Esophagus muscularis mucosa (tissue), 3 donors: ENCODE data around the gene VKORC1L1.

ENCODE experiments used
- POLR2A ChIP-seq: fragments of 450-650 bp; IDR thresholded peaks from one replicate; pipeline ENCODE4 v1.6.1; 2017; ENCODE audit warnings: antibody characterized with exemption, moderate library complexity, mild to moderate bottlenecking, low read depth
- TF ChIP-seq, protein P1 (sequence below), 3 experiments: fragments of 200-600 bp in 2 of 3; fragments of 450-650 bp in 1 of 3; sonication (generic) in 2 of 3; IDR thresholded peaks; one replicate each; pipeline ENCODE4 v1.5.1; 2017 to 2019; ENCODE audit warnings: antibody characterized with exemption in 3 of 3, mild to moderate bottlenecking in 2 of 3, moderate library complexity in 1 of 3

DNA sequence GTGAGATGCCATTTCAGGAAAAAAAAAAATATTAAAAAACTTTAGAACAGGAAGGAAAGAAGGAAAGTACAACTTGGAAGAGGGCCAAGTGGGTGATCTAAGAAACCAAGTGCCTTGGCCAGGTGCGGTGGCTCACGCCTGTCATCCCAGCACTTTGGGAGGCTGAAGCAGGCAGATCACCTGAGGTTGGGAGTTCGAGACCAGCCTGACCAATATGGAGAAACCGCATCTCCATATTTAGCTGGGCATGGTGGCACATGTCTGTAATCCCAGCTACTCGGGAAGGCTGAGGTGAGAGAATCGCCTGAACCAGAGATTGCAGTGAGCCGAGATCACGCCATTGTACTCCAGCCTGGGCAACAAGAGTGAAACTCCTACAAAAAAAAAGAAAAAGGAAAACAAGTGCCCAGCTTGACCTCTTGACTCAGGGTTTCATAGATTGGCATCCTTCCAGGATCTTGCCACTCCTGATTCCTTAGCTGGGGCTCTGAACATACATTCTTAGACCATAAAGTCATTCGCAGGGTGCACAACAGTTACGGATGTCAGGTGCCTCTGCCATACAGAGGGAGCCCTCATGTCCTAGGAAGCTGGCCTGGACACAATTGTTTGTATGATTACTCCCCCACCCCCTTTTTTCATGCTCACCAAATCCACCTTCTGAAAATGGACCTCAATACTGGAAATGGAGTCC is 111.2 kb downstream of the VKORC1L1 start:
- no peak for TF ChIP-seq POLR2A
- TF ChIP-seq, protein P1, sequence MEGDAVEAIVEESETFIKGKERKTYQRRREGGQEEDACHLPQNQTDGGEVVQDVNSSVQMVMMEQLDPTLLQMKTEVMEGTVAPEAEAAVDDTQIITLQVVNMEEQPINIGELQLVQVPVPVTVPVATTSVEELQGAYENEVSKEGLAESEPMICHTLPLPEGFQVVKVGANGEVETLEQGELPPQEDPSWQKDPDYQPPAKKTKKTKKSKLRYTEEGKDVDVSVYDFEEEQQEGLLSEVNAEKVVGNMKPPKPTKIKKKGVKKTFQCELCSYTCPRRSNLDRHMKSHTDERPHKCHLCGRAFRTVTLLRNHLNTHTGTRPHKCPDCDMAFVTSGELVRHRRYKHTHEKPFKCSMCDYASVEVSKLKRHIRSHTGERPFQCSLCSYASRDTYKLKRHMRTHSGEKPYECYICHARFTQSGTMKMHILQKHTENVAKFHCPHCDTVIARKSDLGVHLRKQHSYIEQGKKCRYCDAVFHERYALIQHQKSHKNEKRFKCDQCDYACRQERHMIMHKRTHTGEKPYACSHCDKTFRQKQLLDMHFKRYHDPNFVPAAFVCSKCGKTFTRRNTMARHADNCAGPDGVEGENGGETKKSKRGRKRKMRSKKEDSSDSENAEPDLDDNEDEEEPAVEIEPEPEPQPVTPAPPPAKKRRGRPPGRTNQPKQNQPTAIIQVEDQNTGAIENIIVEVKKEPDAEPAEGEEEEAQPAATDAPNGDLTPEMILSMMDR (IDR thresholded peaks at IDR 0.05) = no peak
